Prostate gland (tissue), 2 donors: ENCODE measurements around the gene TEAD4. TPM values are rescaled to one million over a fixed set of nuclear protein-coding genes. Genes with fewer than 3 reads are reported as not detected.

ENCODE experiments used
- DNase-seq: peaks from one replicate; pipeline ENCODE4 v3.0.0-alpha.2; 2019; ENCODE audit warnings: low spot score
- H3K27ac ChIP-seq, 2 donors: fragments of 200-600 bp; sonication (generic); 2 replicates each; pipeline ENCODE4 v1.5.1; 2017 to 2019
- H3K27me3 ChIP-seq: fragments of 200-600 bp; sonication (generic); replicated peaks from 2 replicates; pipeline ENCODE4 v1.5.1; 2019; ENCODE audit not compliant: insufficient read depth
- H3K36me3 ChIP-seq, 2 donors: fragments of 200-600 bp; sonication (generic); 1 replicate in 1 of 2; 2 replicates in 1 of 2; pipeline versions ENCODE4 v1.5.1 to v1.8.1; 2017 to 2019
- H3K4me1 ChIP-seq: fragments of 200-600 bp; sonication (generic); replicated peaks from 2 replicates; pipeline ENCODE4 v1.5.1; 2019
- H3K4me3 ChIP-seq, 2 donors: fragments of 200-600 bp; sonication (generic); 2 replicates each; pipeline ENCODE4 v1.5.1; 2017 to 2019
- H3K9me3 ChIP-seq: fragments of 200-600 bp; sonication (generic); 2 replicates; pipeline ENCODE4 v1.5.1; 2017
- CTCF ChIP-seq, 4 experiments: fragments of 200-600 bp in 2 of 4; fragments of 450-650 bp in 2 of 4; sonication (generic) in 2 of 4; IDR thresholded peaks; 1 replicate in 3 of 4; 2 replicates in 1 of 4; pipeline ENCODE4 v1.5.1; 2016 to 2019; ENCODE audit warnings: antibody characterized with exemption in 4 of 4, mild to moderate bottlenecking in 2 of 4, moderate library complexity in 2 of 4
- POLR2A ChIP-seq: fragments of 450-650 bp; IDR thresholded peaks from one replicate; pipeline ENCODE4 v1.6.1; 2016; ENCODE audit warnings: antibody characterized with exemption, mild to moderate bottlenecking
- POLR2AphosphoS5 ChIP-seq: sonication (generic); formaldehyde crosslinking; IDR thresholded peaks from one replicate; pipeline ENCODE4 v1.6.1; 2017; ENCODE audit warnings: antibody characterized with exemption
- WGBS: methylation state at CpG from one replicate; pipeline ENCODE4 v1.1.5; 2018; 5-methylcytosine and 5-hydroxymethylcytosine counted together
- intact Hi-C: fragments of 100-400 bp; cut with DNase I; formaldehyde crosslinking; loops from one replicate; pipeline ENCODE4 v1.14.2; 2022
- total RNA-seq, 2 donors: library from RNA; depleted of rRNA; stranded (reverse); fragments of >200 nt; gene quantifications; one replicate each; pipeline ENCODE4 v1.1.0, GENCODE V29; 2016

TEAD4 gene
- total RNA-seq, 2 donors from 2014 or later, result 9.9 to 20.9 TPM

- H3K36me3 ChIP-seq, result no peaks in the 10 kb centered on the region
- no peaks in the 10 kb centered on the region for H3K4me1 ChIP-seq
- TF ChIP-seq CTCF (IDR thresholded peaks at IDR 0.05), result no peak
- TF ChIP-seq POLR2AphosphoS5, result no peak
- TF ChIP-seq POLR2A, result no peak
- WGBS, result 92% methylated on average over 12 of the region's 16 CpGs
- H3K27me3 ChIP-seq, result no peaks in the 10 kb centered on the region
- no peaks in the 10 kb centered on the region for H3K9me3 ChIP-seq
- intact Hi-C loops, result no loop called here
- no peak overlapping the region for H3K4me3 ChIP-seq
- no peak for DNase-seq
- no peak overlapping the region for H3K27ac ChIP-seq
Observed at GRCh38 chr12:3020399-3020798, 61.2 kb downstream of the TEAD4 start.

GRCh38 chr12:3020850-3021435, 61.7 kb downstream of the TEAD4 start:
- intact Hi-C loops, result no loop called here
- TF ChIP-seq CTCF (IDR thresholded peaks at IDR 0.05) (no peak), POLR2A (no peak), POLR2AphosphoS5 (no peak)
- H3K36me3 ChIP-seq, result no peaks in the 10 kb centered on the region

GRCh38 chr12:3022411-3022810, 63.2 kb downstream of the TEAD4 start:
- no peaks in the 10 kb centered on the region for H3K36me3 ChIP-seq
- WGBS, result 80% methylated on average over 9 of the region's 9 CpGs
- intact Hi-C loops, result no loop called here

More at GRCh38 chr12:3020850-3021435, 61.7 kb downstream of the TEAD4 start:
- DNase-seq, result no peak
- no peaks in the 10 kb centered on the region for H3K27me3 ChIP-seq
- no peaks in the 10 kb centered on the region for H3K4me1 ChIP-seq
- H3K4me3 ChIP-seq, result no peak overlapping the region
- WGBS, result 89% methylated on average over 13 of the region's 13 CpGs
- no peak overlapping the region for H3K27ac ChIP-seq
- H3K9me3 ChIP-seq, result no peaks in the 10 kb centered on the region

GRCh38 chr12:3022961-3023360, 63.8 kb downstream of the TEAD4 start:
- H3K27me3 ChIP-seq, result no peaks in the 10 kb centered on the region
- DNase-seq, result no peak
- no peak overlapping the region for H3K4me3 ChIP-seq
- H3K27ac ChIP-seq, result no peak overlapping the region
- intact Hi-C loops, result no loop called here
- H3K4me1 ChIP-seq, result no peaks in the 10 kb centered on the region
- no peaks in the 10 kb centered on the region for H3K36me3 ChIP-seq
- H3K9me3 ChIP-seq, result no peaks in the 10 kb centered on the region
- no peak for TF ChIP-seq POLR2A
- WGBS, result 88% methylated on average over 8 of the region's 8 CpGs

More at GRCh38 chr12:3022411-3022810, 63.2 kb downstream of the TEAD4 start:
- no peaks in the 10 kb centered on the region for H3K27me3 ChIP-seq
- no peak overlapping the region for H3K4me3 ChIP-seq
- H3K4me1 ChIP-seq, result no peaks in the 10 kb centered on the region
- TF ChIP-seq POLR2AphosphoS5 (no peak), CTCF (IDR thresholded peaks at IDR 0.05) (no peak), POLR2A (no peak)
- no peak overlapping the region for H3K27ac ChIP-seq
- H3K9me3 ChIP-seq, result no peaks in the 10 kb centered on the region
- DNase-seq, result no peak

GRCh38 chr12:3028108-3028507, 68.9 kb downstream of the TEAD4 start:
- H3K27ac ChIP-seq, result no peak overlapping the region
- 63% methylated on average over 7 of the region's 7 CpGs for WGBS
- no peak overlapping the region for H3K4me3 ChIP-seq
- intact Hi-C loops, result no loop called here
- H3K9me3 ChIP-seq, result no peaks in the 10 kb centered on the region
- no peaks in the 10 kb centered on the region for H3K27me3 ChIP-seq
- DNase-seq, result no peak
- H3K4me1 ChIP-seq, result no peaks in the 10 kb centered on the region
- no peaks in the 10 kb centered on the region for H3K36me3 ChIP-seq
- no peak for TF ChIP-seq CTCF (IDR thresholded peaks at IDR 0.05)
- TF ChIP-seq POLR2AphosphoS5, result no peak
- no peak for TF ChIP-seq POLR2A
